B cell (primary cell): Measurements from ENCODE around the gene DLG3. TPM values are rescaled to one million over a fixed set of nuclear protein-coding genes. Genes with fewer than 3 reads are reported as not detected.
A peak's percentile ranks its signal among the peaks of the same experiment; 100 is the strongest.

Source experiments
- ATAC-seq: fragments of 200-7000 bp; cut with Tn5 transposase; one replicate; pipeline ENCODE4 v1.10.0; 2021; ENCODE audit warnings: low read depth, mild to moderate bottlenecking, moderate number of reproducible peaks, moderate library complexity
- CTCF ChIA-PET: fragments of 350-600 bp; sonication (Branson Sonifier 250); formaldehyde crosslinking; loops from one replicate; lab custom pipeline; 2021; ENCODE audit warnings: antibody characterized with exemption, inconsistent platforms; lab: Charles Lee
- POLR2A ChIA-PET: fragments of 350-600 bp; sonication (Branson Sonifier 250); formaldehyde crosslinking; loops from one replicate; lab custom pipeline; 2021; ENCODE audit warnings: antibody characterized with exemption; lab: Charles Lee
- DNase-seq: peaks from one replicate; pipeline ENCODE4 v3.0.0; 2013
- H2AFZ ChIP-seq: 2 replicates; pipeline ENCODE4 v1.6.1; 2012; ENCODE audit warnings: mild to moderate bottlenecking, low read depth, low read length; ENCODE audit not compliant: insufficient read depth, poor library complexity, severe bottlenecking
- H3K27ac ChIP-seq, 2 donors: 1 replicate in 1 of 2; 2 replicates in 1 of 2; pipeline ENCODE4 v1.5.1; 2012 to 2013; ENCODE audit warnings: low read length in 2 of 2, mild to moderate bottlenecking in 2 of 2, moderate library complexity in 1 of 2
- H3K27me3 ChIP-seq, 4 experiments: fragments of 200-600 bp in 1 of 4; sonication (generic) in 1 of 4; replicated peaks in 1 of 4; 1 replicate in 2 of 4; 2 replicates in 2 of 4; pipeline versions ENCODE4 v1.6.1 to v1.7.0; 2013 to 2016; ENCODE audit warnings: low read length in 3 of 4, mild to moderate bottlenecking in 2 of 4, mixed read lengths in 1 of 4, moderate library complexity in 1 of 4; ENCODE audit not compliant: insufficient read depth in 4 of 4, control insufficient read depth in 3 of 4; ENCODE audit errors: control extremely low read depth in 1 of 4
- H3K36me3 ChIP-seq, 2 experiments: replicated peaks in 1 of 2; 1 replicate in 1 of 2; 2 replicates in 1 of 2; pipeline versions ENCODE4 v1.6.1 to v1.7.1; 2013; ENCODE audit warnings: low read length in 1 of 2; ENCODE audit not compliant: insufficient read depth in 2 of 2, control insufficient read depth in 1 of 2; ENCODE audit errors: control extremely low read depth in 1 of 2, extremely low read depth in 1 of 2
- H3K4me1 ChIP-seq, 2 donors: fragments of 200-600 bp in 1 of 2; sonication (generic) in 1 of 2; 1 replicate in 1 of 2; 2 replicates in 1 of 2; pipeline versions ENCODE4 v1.5.1 to v1.6.1; 2013 to 2017; ENCODE audit warnings: low read length in 2 of 2; ENCODE audit not compliant: control insufficient read depth in 2 of 2, insufficient read depth in 2 of 2
- H3K4me2 ChIP-seq: replicated peaks from 2 replicates; pipeline ENCODE3; 2012; ENCODE audit warnings: mild to moderate bottlenecking, low read depth, low read length; ENCODE audit not compliant: poor library complexity, severe bottlenecking
- H3K4me3 ChIP-seq, 5 experiments: fragments of 200-600 bp in 1 of 5; sonication (generic) in 1 of 5; 1 replicate in 3 of 5; 2 replicates in 2 of 5; pipeline versions ENCODE4 v1.5.1 to v1.7.0; 2011 to 2016; ENCODE audit warnings: low read length in 4 of 5, mild to moderate bottlenecking in 4 of 5, low read depth in 2 of 5, control low read depth in 1 of 5, moderate library complexity in 1 of 5; ENCODE audit not compliant: insufficient read depth in 1 of 5; ENCODE audit errors: control extremely low read depth in 1 of 5, extremely low read depth in 1 of 5
- H3K79me2 ChIP-seq: fragments of 200-600 bp; sonication (generic); one replicate; pipeline ENCODE4 v1.6.0; 2016; ENCODE audit warnings: low read length; ENCODE audit not compliant: control insufficient read depth, insufficient read depth
- H3K9ac ChIP-seq: fragments of 200-600 bp; sonication (generic); 2 replicates; pipeline ENCODE4 v1.6.1; 2017; ENCODE audit warnings: mild to moderate bottlenecking, low read length, moderate library complexity
- H3K9me3 ChIP-seq, 3 donors: one replicate each; pipeline versions ENCODE4 v1.6.1 to v1.7.1; 2013; ENCODE audit warnings: low read length in 2 of 3; ENCODE audit not compliant: control insufficient read depth in 2 of 3, insufficient read depth in 1 of 3; ENCODE audit errors: control extremely low read depth in 1 of 3
- H4K20me1 ChIP-seq: 2 replicates; pipeline ENCODE4 v1.6.0; 2012; ENCODE audit warnings: mild to moderate bottlenecking, low read length; ENCODE audit not compliant: insufficient read depth, control insufficient read depth, poor library complexity, severe bottlenecking
- H3K27ac Mint-ChIP-seq: one replicate; pipeline ENCODE4 v1.8.0; 2021; ENCODE audit warnings: mixed read lengths
- H3K27me3 Mint-ChIP-seq: one replicate; pipeline ENCODE4 v1.8.0; 2021; ENCODE audit warnings: mixed read lengths
- H3K4me1 Mint-ChIP-seq: one replicate; pipeline ENCODE4 v1.8.0; 2021; ENCODE audit warnings: mixed read lengths
- H3K4me3 Mint-ChIP-seq: one replicate; pipeline ENCODE4 v1.8.0; 2021; ENCODE audit warnings: mixed read lengths
- H3K9me3 Mint-ChIP-seq: one replicate; pipeline ENCODE4 v1.8.0; 2022; ENCODE audit warnings: mixed read lengths; ENCODE audit not compliant: insufficient read depth
- EZH2 ChIP-seq: IDR thresholded peaks from 2 replicates; pipeline ENCODE4 v1.6.1; 2012; ENCODE audit warnings: borderline replicate concordance, low read depth, mild to moderate bottlenecking, moderate library complexity, low read length; ENCODE audit not compliant: insufficient read depth, poor library complexity, severe bottlenecking
- WGBS: methylation state at CpG from one replicate; pipeline ENCODE4 v1.1.5; 2013; ENCODE audit warnings: missing lambda C conversion rate; ENCODE audit not compliant: insufficient coverage; 5-methylcytosine and 5-hydroxymethylcytosine counted together
- intact Hi-C: fragments of 100-400 bp; cut with micrococcal nuclease; formaldehyde crosslinking; loops from one replicate; pipeline ENCODE4 v1.10.0; 2022
- polyA plus RNA-seq: library from polyadenylated mRNA; depleted of rRNA; stranded (reverse); fragments of >200 nt; gene quantifications from 2 replicates; pipeline ENCODE4 v1.2.3, GENCODE V29; 2012
- total RNA-seq, 2 donors: library from RNA; stranded (reverse); fragments of 120-200 nt in 1 of 2; gene quantifications; 1 replicate in 1 of 2; 2 replicates in 1 of 2; pipeline versions ENCODE4 v1.2.3 to v1.2.4, GENCODE V29; 2013 to 2022
- TF ChIP-seq, protein P1 (sequence below): fragments of 200-600 bp; IDR thresholded peaks from one replicate; pipeline ENCODE4 v1.8.0; 2022; ENCODE audit warnings: antibody characterized with exemption, mild to moderate bottlenecking

DLG3 gene
- total and polyA plus RNA-seq, 2 donors (not counting 1 experiment from before 2014, with no cell fraction given): 1.5 to 6.9 TPM

DNA sequence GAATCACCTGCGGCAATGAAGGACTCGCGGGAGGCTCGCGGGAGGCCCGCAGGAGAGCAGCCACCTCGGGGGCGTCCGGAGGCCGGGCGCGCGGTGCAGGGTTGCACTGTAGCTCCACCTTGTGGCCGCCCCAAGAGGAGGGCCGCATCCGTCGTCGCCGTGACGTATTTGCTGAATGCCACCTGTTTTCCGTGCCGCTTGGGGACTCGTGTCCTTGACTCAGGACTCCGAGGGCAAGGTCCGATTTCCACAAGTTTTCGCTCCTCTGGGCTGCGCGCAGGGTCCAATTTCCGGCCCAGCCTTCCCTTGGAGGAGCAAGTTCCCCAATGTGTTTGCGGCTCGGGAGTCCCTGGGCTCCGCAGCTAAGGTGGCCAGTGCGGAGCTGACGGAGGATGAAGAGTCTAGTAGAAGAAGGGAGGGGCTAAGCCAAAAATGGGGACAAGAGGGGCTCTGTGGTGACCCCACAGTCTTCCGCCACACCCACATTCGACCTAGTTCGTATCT lies 10.7 kb upstream of the DLG3 start:
- ChIA-PET CTCF (interaction anchor here (0.9 to 3.7 kb wide), 6 partner anchors 10 to 350 kb away, joined by 3 to 10 read pairs (median 6); partner anchors contain the start of genes DLG3, GDPD2 and IGBP1), POLR2A (interaction anchor here (0.8 to 1.4 kb wide), 3 partner anchors 18 to 300 kb away, joined by 3 read pairs; no protein-coding TSS in a partner anchor)
- Histone ChIP-seq H4K20me1 (no peaks in the 10 kb centered on the region), H3K4me1 (peaks cover 9 to 17% of the 10 kb centered on the region in 2 donors), H3K79me2 (no peaks in the 10 kb centered on the region), H3K36me3 (no peaks in the 10 kb centered on the region), H3K27me3 (no peaks in the 10 kb centered on the region), H3K27ac (peak overlapping the region; percentile 68), H3K4me2 (peak overlapping the region; percentile 87), H3K4me3 (peak overlapping the region; percentile 6 to 82 (median 72)), H2AFZ (peak overlapping the region; percentile 81), H3K9ac (peak overlapping the region; percentile 77), H3K9me3 (no peaks in the 10 kb centered on the region)
- intact Hi-C loops: loop anchor here (1.0 kb wide), 4 partner anchors 20 to 301 kb away; partner anchors contain the start of genes IGBP1 and PDZD11
- peaks cover 19% of the 10 kb centered on the region for H3K4me1 Mint-ChIP-seq
- peak; percentile 70 for ATAC-seq
- DNase-seq: peak; percentile 83
- WGBS: 0% methylated on average over 21 of the region's 37 CpGs
- H3K27me3 Mint-ChIP-seq: peaks cover 13% of the 10 kb centered on the region
- no peaks in the 10 kb centered on the region for H3K9me3 Mint-ChIP-seq
- H3K27ac Mint-ChIP-seq: peak overlapping the region; percentile 93
- TF ChIP-seq, protein P1, sequence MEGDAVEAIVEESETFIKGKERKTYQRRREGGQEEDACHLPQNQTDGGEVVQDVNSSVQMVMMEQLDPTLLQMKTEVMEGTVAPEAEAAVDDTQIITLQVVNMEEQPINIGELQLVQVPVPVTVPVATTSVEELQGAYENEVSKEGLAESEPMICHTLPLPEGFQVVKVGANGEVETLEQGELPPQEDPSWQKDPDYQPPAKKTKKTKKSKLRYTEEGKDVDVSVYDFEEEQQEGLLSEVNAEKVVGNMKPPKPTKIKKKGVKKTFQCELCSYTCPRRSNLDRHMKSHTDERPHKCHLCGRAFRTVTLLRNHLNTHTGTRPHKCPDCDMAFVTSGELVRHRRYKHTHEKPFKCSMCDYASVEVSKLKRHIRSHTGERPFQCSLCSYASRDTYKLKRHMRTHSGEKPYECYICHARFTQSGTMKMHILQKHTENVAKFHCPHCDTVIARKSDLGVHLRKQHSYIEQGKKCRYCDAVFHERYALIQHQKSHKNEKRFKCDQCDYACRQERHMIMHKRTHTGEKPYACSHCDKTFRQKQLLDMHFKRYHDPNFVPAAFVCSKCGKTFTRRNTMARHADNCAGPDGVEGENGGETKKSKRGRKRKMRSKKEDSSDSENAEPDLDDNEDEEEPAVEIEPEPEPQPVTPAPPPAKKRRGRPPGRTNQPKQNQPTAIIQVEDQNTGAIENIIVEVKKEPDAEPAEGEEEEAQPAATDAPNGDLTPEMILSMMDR: peak; percentile 69
- TF ChIP-seq EZH2: no peak
- peak overlapping the region; percentile 92 for H3K4me3 Mint-ChIP-seq

DNA sequence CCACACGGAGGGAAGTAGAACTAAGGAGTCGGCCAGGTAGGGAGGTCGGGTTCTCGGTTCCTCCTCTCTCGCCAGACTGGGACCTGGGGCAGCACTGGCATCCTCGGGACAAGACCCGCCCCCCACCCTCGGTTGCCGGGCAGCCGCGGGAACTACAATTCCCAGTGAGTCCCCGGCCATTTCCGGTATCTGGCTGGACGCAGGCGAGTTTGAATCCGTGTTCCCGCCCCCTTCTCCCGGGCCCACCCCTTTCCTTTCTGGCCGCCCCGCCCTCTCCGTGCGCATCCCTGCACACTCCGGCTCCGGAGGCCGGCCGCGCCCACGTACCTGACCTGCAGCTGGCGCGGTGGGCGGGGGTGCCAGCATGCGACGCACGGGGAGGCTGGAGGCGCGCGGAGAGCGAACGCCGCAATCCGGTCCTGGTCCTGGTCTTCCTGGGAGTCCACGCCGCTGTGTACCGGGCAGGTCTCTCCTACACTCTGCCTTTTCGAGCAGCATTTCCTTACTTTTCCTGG lies 10.2 kb upstream of the DLG3 start:
- intact Hi-C loops: loop anchor here (1.0 kb wide), 3 partner anchors 20 to 301 kb away; partner anchors contain the start of genes IGBP1 and PDZD11
- Mint-ChIP-seq H3K9me3 (no peaks in the 10 kb centered on the region), H3K27me3 (peaks cover 15% of the 10 kb centered on the region), H3K4me3 (peak overlapping the region; percentile 92), H3K27ac (peak overlapping the region; percentile 93), H3K4me1 (peaks cover 19% of the 10 kb centered on the region)
- ChIA-PET CTCF (interaction anchor here (0.9 to 3.7 kb wide), 7 partner anchors 9 to 350 kb away, joined by 3 to 14 read pairs (median 8); partner anchors contain the start of genes DLG3, GDPD2 and IGBP1), POLR2A (interaction anchor here (0.6 to 1.4 kb wide), 3 partner anchors 17 to 489 kb away, joined by 3 to 7 read pairs (median 3); no protein-coding TSS in a partner anchor)
- Histone ChIP-seq H3K79me2 (no peaks in the 10 kb centered on the region), H2AFZ (peak overlapping the region; percentile 81), H3K36me3 (no peaks in the 10 kb centered on the region), H4K20me1 (no peaks in the 10 kb centered on the region), H3K9me3 (no peaks in the 10 kb centered on the region), H3K4me1 (peaks cover 9 to 17% of the 10 kb centered on the region in 2 donors), H3K9ac (peak overlapping the region; percentile 77), H3K27me3 (no peaks in the 10 kb centered on the region), H3K4me2 (peak overlapping the region; percentile 87), H3K4me3 (peak overlapping the region; percentile 6 to 82 (median 72)), H3K27ac (peak overlapping the region; percentile 68)
- TF ChIP-seq, protein P1: no peak
- no peak for TF ChIP-seq EZH2
- peak; percentile 69 for ATAC-seq
- DNase-seq: no peak
- 0% methylated on average over 31 of the region's 45 CpGs for WGBS
